PC-3 (cell line): ENCODE results near the gene ZSCAN5C. TPM values are rescaled to one million over a fixed set of nuclear protein-coding genes. Genes with fewer than 3 reads are reported as not detected.
"Not testable (repeated sequence)": the region's sequence is repeated elsewhere in the genome, so short reads cannot be mapped to it uniquely, and the experiment has no call there.

ENCODE experiments used
- ATAC-seq: fragments of 200-7000 bp; cut with Tn5 transposase; 2 replicates; pipeline ENCODE4 v1.9.1; 2020; ENCODE audit warnings: mild to moderate bottlenecking, moderate library complexity
- BruUV-seq: library from RNA; stranded (reverse); fragments of 400-500 nt; replicated peaks from 2 replicates; lab custom pipeline; 2021; lab: Mats Ljungman, UMichigan
- CTCF ChIA-PET: fragments of 300-600 bp; sonication (Branson Sonifier 250); formaldehyde crosslinking; loops from one replicate; lab custom pipeline; 2022; ENCODE audit warnings: antibody characterized with exemption; lab: Charles Lee
- POLR2A ChIA-PET: fragments of 300-600 bp; sonication (Branson Sonifier 250); formaldehyde crosslinking; loops from one replicate; lab custom pipeline; 2022; ENCODE audit warnings: antibody characterized with exemption; ENCODE audit not compliant: unreplicated experiment; lab: Charles Lee
- DNase-seq: peaks from one replicate; pipeline ENCODE4 v3.0.0-alpha.2; 2015
- H2AFZ ChIP-seq: fragments of 300-600 bp; sonication (generic); 2 replicates; pipeline ENCODE4 v1.6.0; 2016; ENCODE audit warnings: antibody characterized with exemption, low read length
- H3F3A ChIP-seq: fragments of 300-600 bp; sonication (generic); one replicate; pipeline ENCODE4 v1.6.0; 2017; ENCODE audit warnings: antibody characterized with exemption, low read length, control low read depth, mild to moderate bottlenecking; ENCODE audit not compliant: unreplicated experiment
- H3K27ac ChIP-seq: fragments of 300-600 bp; sonication (generic); 2 replicates; pipeline ENCODE4 v1.5.1; 2016; ENCODE audit warnings: mild to moderate bottlenecking, low read length
- H3K27me3 ChIP-seq: fragments of 300-600 bp; sonication (generic); 2 replicates; pipeline ENCODE4 v1.6.1; 2016; ENCODE audit warnings: low read length, mixed read lengths
- H3K36me3 ChIP-seq: fragments of 300-600 bp; sonication (generic); 2 replicates; pipeline ENCODE4 v1.6.1; 2016; ENCODE audit warnings: low read depth, mixed run types, low read length, mixed read lengths
- H3K4me1 ChIP-seq: fragments of 300-600 bp; sonication (generic); 2 replicates; pipeline ENCODE4 v1.5.1; 2016; ENCODE audit warnings: low read length; ENCODE audit not compliant: insufficient read depth
- H3K4me2 ChIP-seq: fragments of 300-600 bp; sonication (generic); 2 replicates; pipeline ENCODE4 v1.6.0; 2016; ENCODE audit warnings: low read length
- H3K4me3 ChIP-seq: fragments of 300-600 bp; sonication (generic); 2 replicates; pipeline ENCODE4 v1.5.1; 2016; ENCODE audit warnings: mild to moderate bottlenecking, low read length, mixed read lengths
- H3K79me2 ChIP-seq: fragments of 300-600 bp; sonication (generic); 2 replicates; pipeline ENCODE4 v1.6.1; 2017; ENCODE audit warnings: low read length, mixed read lengths
- H3K9ac ChIP-seq: fragments of 300-600 bp; sonication (generic); 2 replicates; pipeline ENCODE4 v1.6.0; 2016; ENCODE audit warnings: mild to moderate bottlenecking, low read length
- H3K9me2 ChIP-seq: fragments of 300-600 bp; sonication (generic); replicated peaks from 2 replicates; pipeline ENCODE4 v1.6.1; 2016; ENCODE audit warnings: mixed run types, low read length, mixed read lengths
- H3K9me3 ChIP-seq: fragments of 300-600 bp; sonication (generic); 2 replicates; pipeline ENCODE4 v1.6.1; 2016; ENCODE audit warnings: low read length, mixed read lengths
- H4K20me1 ChIP-seq: fragments of 300-600 bp; sonication (generic); 2 replicates; pipeline ENCODE4 v1.6.1; 2016; ENCODE audit warnings: low read length, mixed read lengths
- EZH2 ChIP-seq: fragments of 300-600 bp; sonication (generic); IDR thresholded peaks from one replicate; pipeline ENCODE4 v1.6.1; 2017; ENCODE audit warnings: antibody characterized with exemption, mild to moderate bottlenecking, low read length; ENCODE audit not compliant: unreplicated experiment
- EZH2phosphoT487 ChIP-seq: fragments of 300-600 bp; sonication (generic); IDR thresholded peaks from 2 replicates; pipeline ENCODE4 v1.6.1; 2018; ENCODE audit warnings: mild to moderate bottlenecking, antibody characterized with exemption, low read length, borderline replicate concordance
- intact Hi-C: fragments of 100-400 bp; cut with micrococcal nuclease; formaldehyde crosslinking; loops from 2 replicates; pipeline ENCODE4 v1.9.0; 2023
- total RNA-seq: library from RNA; depleted of rRNA; stranded (reverse); fragments of >200 nt; gene quantifications from 2 replicates; pipeline ENCODE4 v1.2.3, GENCODE V29; 2014
- TF ChIP-seq, protein P1 (sequence below): fragments of 300-600 bp; sonication (generic); conservative IDR thresholded peaks from 2 replicates; pipeline ENCODE4 v1.5.1; 2017; ENCODE audit warnings: antibody characterized with exemption, low read depth, mild to moderate bottlenecking, low read length

The ZSCAN5C gene
- total RNA-seq, 1 experiment from 2014 or later, result not detected

GRCh38 chr19:56191115-56191514 is 11.0 kb upstream of the ZSCAN5C start:
- ChIA-PET CTCF (no interaction called here), POLR2A (no interaction called here)
- ATAC-seq (no peak), DNase-seq (no peak)
- H3K9me2 ChIP-seq, result no peaks in the 10 kb centered on the region
- intact Hi-C loops, result no loop called here
- no peaks in the 10 kb centered on the region for H3K36me3 ChIP-seq
- no peak overlapping the region for H3K27ac ChIP-seq
- H3K4me2 ChIP-seq, result no peak overlapping the region
- no peaks in the 10 kb centered on the region for H3K4me1 ChIP-seq
- no peaks in the 10 kb centered on the region for H3F3A ChIP-seq
- H3K4me3 ChIP-seq, result no peak overlapping the region
- no peak overlapping the region for H3K9ac ChIP-seq
- H3K9me3 ChIP-seq, result no peaks in the 10 kb centered on the region
- peaks cover 20% of the 10 kb centered on the region for H3K27me3 ChIP-seq
- TF ChIP-seq EZH2, result no peak
- TF ChIP-seq, protein P1, sequence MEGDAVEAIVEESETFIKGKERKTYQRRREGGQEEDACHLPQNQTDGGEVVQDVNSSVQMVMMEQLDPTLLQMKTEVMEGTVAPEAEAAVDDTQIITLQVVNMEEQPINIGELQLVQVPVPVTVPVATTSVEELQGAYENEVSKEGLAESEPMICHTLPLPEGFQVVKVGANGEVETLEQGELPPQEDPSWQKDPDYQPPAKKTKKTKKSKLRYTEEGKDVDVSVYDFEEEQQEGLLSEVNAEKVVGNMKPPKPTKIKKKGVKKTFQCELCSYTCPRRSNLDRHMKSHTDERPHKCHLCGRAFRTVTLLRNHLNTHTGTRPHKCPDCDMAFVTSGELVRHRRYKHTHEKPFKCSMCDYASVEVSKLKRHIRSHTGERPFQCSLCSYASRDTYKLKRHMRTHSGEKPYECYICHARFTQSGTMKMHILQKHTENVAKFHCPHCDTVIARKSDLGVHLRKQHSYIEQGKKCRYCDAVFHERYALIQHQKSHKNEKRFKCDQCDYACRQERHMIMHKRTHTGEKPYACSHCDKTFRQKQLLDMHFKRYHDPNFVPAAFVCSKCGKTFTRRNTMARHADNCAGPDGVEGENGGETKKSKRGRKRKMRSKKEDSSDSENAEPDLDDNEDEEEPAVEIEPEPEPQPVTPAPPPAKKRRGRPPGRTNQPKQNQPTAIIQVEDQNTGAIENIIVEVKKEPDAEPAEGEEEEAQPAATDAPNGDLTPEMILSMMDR, result no peak; the same call in 1 of the 2 replicates
- no TSS peak for BruUV-seq
- H3K79me2 ChIP-seq, result no peaks in the 10 kb centered on the region
- H2AFZ ChIP-seq, result no peak overlapping the region
- H4K20me1 ChIP-seq, result no peaks in the 10 kb centered on the region

- Histone ChIP-seq H3K4me2 (no peak overlapping the region), H3K27me3 (peaks cover 20% of the 10 kb centered on the region), H3K27ac (no peak overlapping the region), H3K9ac (no peak overlapping the region), H3K36me3 (no peaks in the 10 kb centered on the region), H3F3A (no peaks in the 10 kb centered on the region), H3K4me3 (no peak overlapping the region), H3K9me3 (no peaks in the 10 kb centered on the region), H3K9me2 (no peaks in the 10 kb centered on the region), H3K4me1 (no peaks in the 10 kb centered on the region), H4K20me1 (no peaks in the 10 kb centered on the region), H2AFZ (no peak overlapping the region), H3K79me2 (no peaks in the 10 kb centered on the region)
- CTCF ChIA-PET, result no interaction called here
- ATAC-seq (no peak), DNase-seq (no peak)
- POLR2A ChIA-PET, result no interaction called here
- intact Hi-C loops, result no loop called here
- BruUV-seq, result no TSS peak
- no peak for TF ChIP-seq EZH2phosphoT487
- TF ChIP-seq, protein P1, result no peak
- no peak for TF ChIP-seq EZH2
These were observed 10.4 kb upstream of the ZSCAN5C start for GRCh38 chr19:56191711-56192110.

GRCh38 chr19:56193981-56194640 is 8.0 kb upstream of the ZSCAN5C start:
- no peak overlapping the region for H3K27ac ChIP-seq
- DNase-seq (no peak), ATAC-seq (no peak)
- BruUV-seq, result no TSS peak
- no peaks in the 10 kb centered on the region for H3F3A ChIP-seq
- H3K9me3 ChIP-seq, result no peaks in the 10 kb centered on the region
- no peaks in the 10 kb centered on the region for H4K20me1 ChIP-seq
- no peaks in the 10 kb centered on the region for H3K36me3 ChIP-seq
- ChIA-PET CTCF (no interaction called here), POLR2A (no interaction called here)
- no peaks in the 10 kb centered on the region for H3K9me2 ChIP-seq
- no peaks in the 10 kb centered on the region for H3K4me1 ChIP-seq
- intact Hi-C loops, result no loop called here
- TF ChIP-seq EZH2 (no peak), EZH2phosphoT487 (no peak)
- TF ChIP-seq, protein P1, result no peak
- H2AFZ ChIP-seq, result no peak overlapping the region
- no peaks in the 10 kb centered on the region for H3K79me2 ChIP-seq
- H3K27me3 ChIP-seq, result peaks cover 29% of the 10 kb centered on the region
- H3K4me3 ChIP-seq, result no peak overlapping the region
- no peak overlapping the region for H3K9ac ChIP-seq
- no peak overlapping the region for H3K4me2 ChIP-seq

DNA sequence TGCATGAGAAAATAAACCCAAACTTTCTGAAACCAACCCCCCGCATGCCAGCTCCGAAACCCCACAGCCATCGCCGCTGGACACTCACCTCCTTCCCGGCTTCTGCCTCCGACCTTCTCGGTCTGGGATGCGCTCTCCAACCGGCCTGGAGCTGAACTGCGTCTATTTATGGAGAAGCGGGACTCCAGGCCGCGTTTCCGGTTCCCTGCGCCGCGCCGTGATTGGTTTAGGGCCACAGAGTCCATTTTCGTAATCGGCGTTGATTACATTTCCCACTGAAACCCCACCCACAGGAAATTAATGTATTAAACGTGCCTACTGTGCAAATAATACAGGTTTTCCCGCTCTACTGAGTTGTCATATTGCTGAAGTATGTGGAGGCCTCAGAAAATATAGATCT is 4.4 kb upstream of the ZSCAN5C start, which contains the start of gene ZSCAN5B:
ZSCAN5B (minus strand) TSS at position 138 of the 400 bp plus-strand sequence. CDS start 4,731 bp downstream, outside the sequence.
- POLR2A ChIA-PET, H3K9me3 ChIP-seq, H3K27ac ChIP-seq, DNase-seq, H3K79me2 ChIP-seq, H3K9me2 ChIP-seq, ATAC-seq, intact Hi-C loops, H2AFZ ChIP-seq, H3K4me3 ChIP-seq, H3K36me3 ChIP-seq, H3K4me1 ChIP-seq, BruUV-seq, H3K9ac ChIP-seq, H3K4me2 ChIP-seq, CTCF ChIA-PET, H4K20me1 ChIP-seq, H3F3A ChIP-seq: not testable (repeated sequence)
- H3K27me3 ChIP-seq, result peaks cover 53% of the 10 kb centered on the region
